NCI-H2196 treated with DMSO at 0.1 percent for 48 hours (cell line): ENCODE results near the gene NCOR1.
"Not testable (repeated sequence)": the region's sequence is repeated elsewhere in the genome, so short reads cannot be mapped to it uniquely, and the experiment has no call there.

Experiments used
- DNase-seq: peaks from one replicate; lab custom pipeline; 2025; ENCODE audit not compliant: unreplicated experiment; lab: John Stamatoyannopoulos, UW

The NCOR1 gene

GRCh38 chr17:16101440-16101839, 113.9 kb downstream of the NCOR1 start:
- DNase-seq, result no peak

GRCh38 chr17:16100737-16101400, 114.5 kb downstream of the NCOR1 start:
- no peak for DNase-seq

GRCh38 chr17:16091773-16092172, 123.6 kb downstream of the NCOR1 start:
- DNase-seq, result no peak

GRCh38 chr17:16086957-16087356, 128.4 kb downstream of the NCOR1 start:
- DNase-seq, result no peak

- no peak for DNase-seq
Measured at GRCh38 chr17:16085066-16085699, 130.2 kb downstream of the NCOR1 start.

- no peak for DNase-seq
Measured at GRCh38 chr17:16083223-16083622, 132.1 kb downstream of the NCOR1 start.

- no peak for DNase-seq
Measured at GRCh38 chr17:16081507-16082087, 133.7 kb downstream of the NCOR1 start.

GRCh38 chr17:16080366-16080765, 135.0 kb downstream of the NCOR1 start:
- no peak for DNase-seq

GRCh38 chr17:16075949-16076348, 139.4 kb downstream of the NCOR1 start:
- no peak for DNase-seq

GRCh38 chr17:16074423-16074822, 140.9 kb downstream of the NCOR1 start:
- DNase-seq, result no peak

GRCh38 chr17:16073845-16074244, 141.5 kb downstream of the NCOR1 start:
- no peak for DNase-seq

- DNase-seq, result no peak
Measured at GRCh38 chr17:16072031-16072430, 143.3 kb downstream of the NCOR1 start.

- DNase-seq, result no peak
Measured at GRCh38 chr17:16068323-16068722, 147.0 kb downstream of the NCOR1 start.

- no peak for DNase-seq
Measured at GRCh38 chr17:16066125-16066524, 149.2 kb downstream of the NCOR1 start.

GRCh38 chr17:16061631-16062030, 153.7 kb downstream of the NCOR1 start:
- DNase-seq, result no peak

- not testable (repeated sequence) for DNase-seq
Measured at GRCh38 chr17:16055139-16055538, 160.2 kb downstream of the NCOR1 start.

GRCh38 chr17:16052486-16052885, 162.8 kb downstream of the NCOR1 start:
- no peak for DNase-seq

- no peak for DNase-seq
Measured at GRCh38 chr17:16050844-16051243, 164.5 kb downstream of the NCOR1 start.

GRCh38 chr17:16048811-16049449, 166.4 kb downstream of the NCOR1 start:
- DNase-seq, result no peak

GRCh38 chr17:16046966-16047365, 168.4 kb downstream of the NCOR1 start:
- DNase-seq, result no peak

- no peak for DNase-seq
Measured at GRCh38 chr17:16044487-16044886, 170.8 kb downstream of the NCOR1 start.

- no peak for DNase-seq
Measured at GRCh38 chr17:16040710-16041251, 174.6 kb downstream of the NCOR1 start.
